HG03575 (cell line): ENCODE data around the gene KRTAP10-4.
"Not testable (repeated sequence)": the region's sequence is repeated elsewhere in the genome, so short reads cannot be mapped to it uniquely, and the experiment has no call there.

ENCODE experiments used
- ATAC-seq: cut with Tn5 transposase; IDR thresholded peaks from one replicate; pipeline ENCODE4 v1.9.1; 2021; ENCODE audit not compliant: unreplicated experiment, insufficient number of reproducible peaks, low FRiP score; ENCODE audit errors: extremely low read depth

Gene KRTAP10-4

GRCh38 chr21:44552136-44552535 lies 21.4 kb upstream of the KRTAP10-4 start:
- ATAC-seq = no peak

GRCh38 chr21:44552681-44553080 lies 20.8 kb upstream of the KRTAP10-4 start:
- no peak for ATAC-seq

- no peak for ATAC-seq
Observed at GRCh38 chr21:44555200-44555875, 18.2 kb upstream of the KRTAP10-4 start.

GRCh38 chr21:44556879-44557278 lies 16.6 kb upstream of the KRTAP10-4 start:
- ATAC-seq = no peak

- ATAC-seq = no peak
Observed at GRCh38 chr21:44557491-44558328, 15.8 kb upstream of the KRTAP10-4 start.

- not testable (repeated sequence) for ATAC-seq
Observed at GRCh38 chr21:44558329-44558675, 15.2 kb upstream of the KRTAP10-4 start.

- ATAC-seq = no peak
Observed at GRCh38 chr21:44558695-44559094, 14.8 kb upstream of the KRTAP10-4 start, which contains the start of gene KRTAP10-3. KRTAP10-3 (minus strand) TSS chr21:44558795; CDS start chr21:44558715, 80 bp downstream.

- ATAC-seq = no peak
Observed at GRCh38 chr21:44564099-44564498, 9.4 kb upstream of the KRTAP10-4 start.

- no peak for ATAC-seq
Observed at GRCh38 chr21:44564886-44565598, 8.5 kb upstream of the KRTAP10-4 start.

GRCh38 chr21:44566403-44566802 lies 7.1 kb upstream of the KRTAP10-4 start:
- ATAC-seq = no peak

- no peak for ATAC-seq
Observed at GRCh38 chr21:44567481-44568171, 5.9 kb upstream of the KRTAP10-4 start.

- no peak for ATAC-seq
Observed at GRCh38 chr21:44568261-44568660, 5.3 kb upstream of the KRTAP10-4 start.

GRCh38 chr21:44568667-44569556 lies 4.6 kb upstream of the KRTAP10-4 start:
- no peak for ATAC-seq

GRCh38 chr21:44569861-44570517 lies 3.5 kb upstream of the KRTAP10-4 start:
- no peak for ATAC-seq

GRCh38 chr21:44571296-44571695 lies 2.2 kb upstream of the KRTAP10-4 start:
- no peak for ATAC-seq

- ATAC-seq = no peak
Observed at GRCh38 chr21:44571844-44572782, 1.4 kb upstream of the KRTAP10-4 start.
